T-helper 2 cell treated with Interferon-gamma antibody and Interleukin-4, amounts not matched to agents 5 μg/mL and 100 μg/mL, for 36 hours (primary cell): ENCODE data around the gene DAPK1.

Experiments used
- DNase-seq: peaks from one replicate; pipeline ENCODE4 v3.0.0; 2021; ENCODE audit warnings: low spot score
- H3K27ac Mint-ChIP-seq: one replicate; pipeline ENCODE4 v1.8.0; 2021; ENCODE audit warnings: mild to moderate bottlenecking, mixed read lengths
- H3K27me3 Mint-ChIP-seq: one replicate; pipeline ENCODE4 v1.8.0; 2021; ENCODE audit warnings: low read depth, mixed read lengths
- H3K36me3 Mint-ChIP-seq: one replicate; pipeline ENCODE4 v1.8.0; 2021; ENCODE audit warnings: low read depth, mixed read lengths
- H3K4me1 Mint-ChIP-seq: one replicate; pipeline ENCODE4 v1.8.0; 2021; ENCODE audit warnings: low read depth, mixed read lengths
- H3K4me3 Mint-ChIP-seq: one replicate; pipeline ENCODE4 v1.8.0; 2022; ENCODE audit warnings: mild to moderate bottlenecking, moderate library complexity, mixed read lengths
- H3K9me3 Mint-ChIP-seq: one replicate; pipeline ENCODE4 v1.8.0; 2021; ENCODE audit warnings: mixed read lengths

The DAPK1 gene

DNA sequence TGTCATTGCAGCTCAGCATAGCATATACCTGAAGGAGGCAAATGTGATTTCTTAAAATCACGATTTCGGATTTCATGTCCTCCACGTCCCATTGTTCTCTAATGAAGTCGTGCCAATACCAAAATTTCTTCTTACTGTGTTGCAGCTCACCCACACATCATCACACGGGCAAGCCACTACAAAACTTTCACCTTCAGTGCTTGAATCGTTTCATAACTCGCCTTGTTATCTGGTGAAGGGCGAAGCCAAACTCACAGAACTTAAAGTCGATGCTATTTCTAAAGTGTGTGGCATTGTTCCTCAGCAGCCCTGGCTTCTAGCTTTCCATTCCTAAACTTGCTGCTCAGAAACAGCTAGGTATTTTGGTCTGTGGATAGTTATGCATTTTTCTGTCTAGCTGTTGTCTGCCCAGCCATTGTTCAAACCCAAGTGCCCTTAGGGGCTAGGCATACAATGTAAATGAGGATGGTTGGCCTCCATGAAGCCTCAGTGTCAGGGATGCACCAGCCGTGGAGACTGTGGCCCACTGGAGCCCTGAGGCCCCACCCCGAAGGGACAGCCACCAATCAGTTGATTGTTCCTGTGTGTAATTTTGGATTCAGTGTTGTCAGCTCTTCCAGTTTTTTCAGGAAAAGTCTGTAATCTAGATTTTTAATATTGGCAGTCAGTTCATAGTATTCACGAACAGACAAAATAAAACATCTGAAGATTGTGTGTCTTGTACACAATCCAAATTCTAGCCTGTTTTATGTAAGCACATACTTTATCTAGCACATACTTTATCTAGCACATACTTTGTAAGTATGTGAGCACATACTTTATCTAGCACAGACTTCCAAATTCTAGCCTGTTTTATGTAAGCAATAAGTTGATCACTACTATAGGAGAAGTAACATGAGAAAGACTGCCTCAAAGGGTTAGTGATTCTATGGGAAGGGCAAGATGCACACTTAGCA, 112.8 kb downstream of the DAPK1 start:
- Mint-ChIP-seq H3K27me3 (peaks cover 4% of the 10 kb centered on the region), H3K4me3 (no peak overlapping the region), H3K9me3 (peaks cover 6% of the 10 kb centered on the region), H3K36me3 (no peaks in the 10 kb centered on the region), H3K27ac (no peak overlapping the region), H3K4me1 (peaks cover 8% of the 10 kb centered on the region)
- DNase-seq = no peak

DNA sequence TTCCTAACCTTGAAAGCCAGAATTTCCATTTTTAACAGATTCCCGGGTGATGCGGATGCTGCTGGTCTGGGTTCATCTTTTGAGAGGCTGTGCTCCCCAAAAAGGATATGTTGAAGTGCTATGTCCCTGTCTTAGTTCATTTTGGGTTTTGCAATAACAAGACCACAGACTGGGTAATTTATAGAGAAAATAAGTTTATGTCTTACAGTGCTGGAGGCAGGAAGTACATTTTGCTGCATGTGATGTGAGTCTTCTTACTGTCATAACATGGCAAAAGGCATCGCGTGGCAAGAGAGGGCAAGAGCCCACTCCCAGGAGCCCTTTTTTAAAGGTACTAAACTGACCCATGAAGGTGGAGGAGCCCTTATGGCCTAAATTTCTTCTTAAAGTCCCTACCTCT, 114.1 kb downstream of the DAPK1 start:
- no peak for DNase-seq
- Mint-ChIP-seq H3K4me3 (no peak overlapping the region), H3K9me3 (peaks cover 6% of the 10 kb centered on the region), H3K27me3 (peaks cover under 1% of the 10 kb centered on the region), H3K36me3 (no peaks in the 10 kb centered on the region), H3K27ac (no peak overlapping the region), H3K4me1 (peaks cover 7% of the 10 kb centered on the region)

DNA sequence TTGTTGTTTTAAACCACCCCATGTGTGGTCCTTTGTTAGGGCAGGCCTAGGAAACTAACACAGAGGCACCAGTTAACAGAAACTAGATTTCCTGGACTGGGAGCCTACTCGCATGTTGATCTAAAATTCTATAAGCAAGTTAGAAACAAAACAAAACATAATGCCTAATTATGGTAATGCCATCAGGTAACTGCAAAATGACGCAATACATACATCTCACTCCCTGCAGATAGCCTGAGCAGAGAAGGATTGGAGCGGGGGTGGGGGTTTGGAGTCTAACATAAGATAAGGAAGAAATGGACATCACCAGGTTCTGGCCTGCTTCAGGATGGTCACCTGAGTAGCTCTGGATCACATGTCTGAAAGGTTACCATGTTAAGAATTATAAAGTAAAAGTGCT, 114.9 kb downstream of the DAPK1 start:
- peaks cover 6% of the 10 kb centered on the region for H3K9me3 Mint-ChIP-seq
- H3K4me3 Mint-ChIP-seq = no peak overlapping the region
- no peak for DNase-seq
- peaks cover 7% of the 10 kb centered on the region for H3K4me1 Mint-ChIP-seq
- no peaks in the 10 kb centered on the region for H3K36me3 Mint-ChIP-seq
- H3K27me3 Mint-ChIP-seq = no peaks in the 10 kb centered on the region
- H3K27ac Mint-ChIP-seq = no peak overlapping the region

DNA sequence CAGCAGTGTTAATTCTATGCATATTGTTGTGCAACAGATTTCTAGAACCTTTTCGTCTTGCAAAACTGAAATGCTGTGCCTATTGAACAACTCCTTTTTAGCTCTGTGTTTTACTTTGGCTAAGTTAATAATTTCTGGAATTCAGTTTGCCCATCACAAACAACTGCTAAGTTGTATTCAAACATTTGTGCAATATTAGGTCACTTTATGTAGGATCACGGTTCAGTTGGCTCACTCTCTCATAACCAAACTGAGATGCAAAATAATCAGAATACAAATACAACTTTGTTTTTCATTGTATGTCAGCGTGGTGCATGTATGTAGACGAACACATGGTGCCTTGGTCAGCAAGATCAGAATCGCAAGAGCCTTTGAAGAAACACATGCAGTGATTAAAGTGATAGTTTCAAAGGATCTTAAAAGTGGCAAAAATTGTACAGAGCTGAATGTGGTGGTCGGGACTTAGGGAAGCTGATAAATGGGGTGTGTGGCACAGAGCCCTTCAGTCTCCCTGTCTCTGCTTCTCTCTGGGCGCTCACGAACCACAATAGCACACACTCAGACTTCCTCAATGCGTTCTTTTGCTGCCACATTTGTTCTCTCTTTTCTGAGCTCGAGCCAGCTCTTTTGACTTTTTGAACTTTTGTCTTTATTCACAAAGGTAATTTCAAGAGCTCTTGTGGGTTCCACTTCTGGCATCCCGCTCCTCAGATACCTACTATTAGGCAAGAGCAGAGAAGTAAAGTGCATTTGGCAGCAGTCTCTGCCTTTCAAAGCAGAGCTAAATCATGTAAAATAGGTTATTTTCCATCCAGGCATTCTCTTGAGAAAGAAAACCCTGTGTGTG, 115.8 kb downstream of the DAPK1 start:
- no peaks in the 10 kb centered on the region for H3K9me3 Mint-ChIP-seq
- H3K27ac Mint-ChIP-seq = no peak overlapping the region
- no peaks in the 10 kb centered on the region for H3K27me3 Mint-ChIP-seq
- no peaks in the 10 kb centered on the region for H3K36me3 Mint-ChIP-seq
- DNase-seq = no peak
- H3K4me1 Mint-ChIP-seq = peaks cover 7% of the 10 kb centered on the region
- H3K4me3 Mint-ChIP-seq = no peak overlapping the region

DNA sequence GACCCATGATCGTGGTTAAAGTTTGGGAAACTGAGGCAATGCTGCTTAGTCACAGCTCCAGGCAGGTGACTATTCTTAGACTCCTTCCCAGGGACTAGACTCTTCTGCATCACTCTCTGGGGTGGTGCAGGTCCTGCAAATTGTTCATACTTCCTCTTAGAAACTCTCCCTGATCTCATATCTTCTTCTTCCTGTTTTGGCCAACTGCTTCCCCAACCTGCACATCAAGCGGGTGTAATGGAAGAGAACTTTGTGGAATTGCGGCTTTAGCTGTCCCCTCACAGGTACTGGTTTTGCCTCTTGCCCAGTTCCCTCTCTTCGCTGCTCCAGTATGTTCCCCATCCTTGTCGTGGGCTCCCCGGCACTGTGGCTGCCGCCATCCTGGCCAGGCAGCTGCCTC, 116.7 kb downstream of the DAPK1 start:
- Mint-ChIP-seq H3K9me3 (no peaks in the 10 kb centered on the region), H3K27ac (no peak overlapping the region), H3K36me3 (no peaks in the 10 kb centered on the region), H3K4me1 (peaks cover 7% of the 10 kb centered on the region), H3K27me3 (no peaks in the 10 kb centered on the region), H3K4me3 (no peak overlapping the region)
- no peak for DNase-seq

DNA sequence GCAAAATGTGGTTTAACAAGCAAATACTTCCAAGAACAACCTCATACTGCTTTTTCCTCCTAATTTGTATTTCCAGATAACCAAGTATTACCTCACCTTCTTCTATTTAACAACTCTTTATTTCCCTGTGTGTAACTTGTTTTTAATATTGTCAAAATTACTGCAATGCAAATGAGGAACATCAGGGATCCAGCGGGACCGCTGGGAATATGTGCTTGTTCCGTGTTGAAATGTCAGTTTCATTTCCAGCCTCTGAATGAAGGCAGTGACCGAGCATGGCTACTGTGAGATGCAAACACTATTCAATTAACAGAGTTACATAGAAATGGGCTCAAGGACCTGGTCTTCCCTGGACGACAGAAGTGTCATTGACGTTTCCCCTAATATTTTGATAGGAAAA, 117.5 kb downstream of the DAPK1 start:
- DNase-seq = no peak
- Mint-ChIP-seq H3K27me3 (no peaks in the 10 kb centered on the region), H3K4me3 (no peak overlapping the region), H3K4me1 (peaks cover 7% of the 10 kb centered on the region), H3K9me3 (no peaks in the 10 kb centered on the region), H3K36me3 (no peaks in the 10 kb centered on the region), H3K27ac (no peak overlapping the region)

DNA sequence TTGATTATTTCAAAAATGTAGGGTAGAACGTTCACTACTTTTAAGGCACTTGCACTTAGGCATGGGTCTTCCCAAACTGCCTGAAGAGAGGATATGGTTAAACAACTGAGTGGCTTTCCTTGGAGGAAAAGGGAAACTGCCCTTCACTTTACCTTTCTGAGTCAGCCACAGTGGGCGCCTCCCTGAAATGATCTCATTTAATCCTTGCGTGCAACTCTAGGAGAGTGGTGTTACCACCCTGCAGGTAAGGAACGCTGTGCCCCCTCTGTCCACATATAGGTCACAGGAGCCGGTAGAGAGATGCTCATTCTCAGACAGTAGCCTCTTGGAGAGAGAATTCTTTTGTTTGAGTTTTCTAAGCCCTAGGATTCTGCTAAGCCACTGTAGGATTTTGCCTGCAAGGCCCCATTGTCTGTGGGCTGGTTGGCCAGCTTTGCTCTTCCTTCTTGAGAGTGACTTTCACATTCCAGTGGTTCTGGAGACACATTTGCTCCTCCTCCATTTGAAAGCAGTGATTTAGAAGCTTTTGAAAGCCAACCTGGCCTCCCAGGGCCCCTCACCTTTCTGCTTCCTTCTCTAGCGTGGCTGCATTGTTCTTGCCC, 118.0 kb downstream of the DAPK1 start:
- Mint-ChIP-seq H3K4me3 (no peak overlapping the region), H3K36me3 (no peaks in the 10 kb centered on the region), H3K27me3 (no peaks in the 10 kb centered on the region), H3K9me3 (no peaks in the 10 kb centered on the region), H3K27ac (no peak overlapping the region), H3K4me1 (peaks cover 7% of the 10 kb centered on the region)
- no peak for DNase-seq

DNA sequence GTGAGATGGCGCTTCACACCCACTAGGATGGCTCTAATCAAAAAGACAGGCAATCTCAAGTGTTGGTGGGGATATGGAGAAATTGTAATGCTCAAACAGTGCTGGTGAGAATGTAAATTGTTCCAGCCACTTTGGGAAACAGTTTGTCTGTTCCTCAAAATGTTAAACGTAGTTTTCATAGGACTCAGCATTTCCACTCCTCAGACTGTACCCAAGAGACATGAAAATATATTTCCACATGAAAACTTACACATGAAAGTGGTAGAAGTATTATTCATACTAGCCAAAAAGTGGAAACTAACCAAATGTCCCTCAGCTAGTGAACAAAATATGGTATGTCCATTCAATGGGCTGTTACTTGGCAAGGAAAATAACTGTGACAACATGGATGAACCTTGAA, 120.6 kb downstream of the DAPK1 start:
- H3K27ac Mint-ChIP-seq = no peak overlapping the region
- H3K4me3 Mint-ChIP-seq = no peak overlapping the region
- H3K9me3 Mint-ChIP-seq = no peaks in the 10 kb centered on the region
- H3K36me3 Mint-ChIP-seq = no peaks in the 10 kb centered on the region
- no peaks in the 10 kb centered on the region for H3K27me3 Mint-ChIP-seq
- peaks cover 7% of the 10 kb centered on the region for H3K4me1 Mint-ChIP-seq
- DNase-seq = no peak

DNA sequence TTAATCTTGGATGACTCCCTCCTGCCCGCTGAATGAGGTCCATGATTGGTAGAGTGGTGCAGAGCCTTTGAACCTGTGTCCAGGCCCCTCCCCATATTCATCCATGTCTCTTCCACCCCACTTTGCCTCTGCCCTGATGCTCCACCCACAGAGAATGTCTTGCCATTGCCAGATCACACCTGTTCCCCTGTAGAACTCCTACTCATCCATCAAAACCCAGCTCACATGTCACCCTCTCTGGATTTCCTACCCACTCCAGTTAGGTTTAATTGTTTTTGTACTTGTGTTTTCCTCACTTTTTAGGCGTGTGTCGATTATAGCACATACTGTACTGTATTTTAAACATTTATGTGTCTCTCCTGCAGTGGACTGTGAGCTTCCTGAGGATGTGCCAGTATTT, 121.3 kb downstream of the DAPK1 start:
- Mint-ChIP-seq H3K9me3 (no peaks in the 10 kb centered on the region), H3K27me3 (no peaks in the 10 kb centered on the region), H3K4me1 (peaks cover 7% of the 10 kb centered on the region), H3K27ac (no peak overlapping the region), H3K4me3 (no peak overlapping the region), H3K36me3 (no peaks in the 10 kb centered on the region)
- no peak for DNase-seq

DNA sequence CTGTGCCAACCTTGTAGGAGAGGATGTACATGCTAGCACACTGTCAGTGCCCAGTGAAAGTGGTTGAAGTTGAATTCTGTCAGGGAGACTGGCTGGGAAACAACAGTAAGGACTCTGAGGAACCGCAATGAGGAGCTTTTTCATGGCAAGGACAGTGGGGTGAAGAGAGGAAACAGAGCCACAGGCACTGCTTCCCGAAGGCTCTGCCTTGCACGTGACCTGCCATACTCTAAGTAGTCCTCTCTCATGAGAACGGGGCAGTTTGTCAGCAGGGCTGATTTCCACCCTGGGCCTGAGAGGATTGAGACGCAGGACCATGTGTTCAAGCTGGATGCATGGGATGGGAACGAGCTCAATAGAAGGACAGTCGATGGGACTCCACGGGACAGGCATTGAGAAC, 121.7 kb downstream of the DAPK1 start:
- Mint-ChIP-seq H3K36me3 (no peaks in the 10 kb centered on the region), H3K4me1 (peaks cover 3% of the 10 kb centered on the region), H3K27ac (no peak overlapping the region), H3K4me3 (no peak overlapping the region), H3K27me3 (no peaks in the 10 kb centered on the region), H3K9me3 (no peaks in the 10 kb centered on the region)
- no peak for DNase-seq

DNA sequence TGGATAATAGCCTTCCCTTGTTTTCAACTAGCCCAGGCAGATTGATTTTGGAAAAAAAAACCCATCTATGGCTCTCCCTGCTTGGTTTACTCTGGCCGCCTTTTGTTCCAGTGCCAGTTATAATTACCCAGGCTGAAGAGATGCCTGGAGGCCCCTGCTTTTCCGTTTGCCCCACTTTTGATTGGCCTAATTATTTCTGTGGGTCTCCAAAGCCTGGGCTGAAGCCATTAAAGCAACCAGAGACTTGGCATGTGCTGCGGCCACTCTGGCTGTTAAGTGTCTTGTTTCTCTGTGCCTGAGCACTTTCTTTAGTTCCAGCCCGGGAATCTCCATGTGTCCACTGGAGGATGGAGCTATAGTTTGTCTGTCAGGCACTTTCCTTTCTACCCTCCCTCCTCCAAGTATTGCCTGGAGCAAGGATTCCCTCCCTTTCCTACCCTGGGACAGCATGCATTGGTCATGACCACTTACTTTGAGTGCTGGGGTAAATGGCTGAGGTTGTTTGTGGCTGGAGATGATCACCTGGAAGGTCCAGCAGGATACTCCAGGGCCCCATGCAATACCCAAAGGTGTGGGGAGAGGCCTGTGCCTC, 123.2 kb downstream of the DAPK1 start:
- Mint-ChIP-seq H3K4me3 (no peak overlapping the region), H3K27me3 (no peaks in the 10 kb centered on the region), H3K9me3 (no peaks in the 10 kb centered on the region), H3K4me1 (no peaks in the 10 kb centered on the region), H3K36me3 (no peaks in the 10 kb centered on the region), H3K27ac (no peak overlapping the region)
- DNase-seq = no peak

DNA sequence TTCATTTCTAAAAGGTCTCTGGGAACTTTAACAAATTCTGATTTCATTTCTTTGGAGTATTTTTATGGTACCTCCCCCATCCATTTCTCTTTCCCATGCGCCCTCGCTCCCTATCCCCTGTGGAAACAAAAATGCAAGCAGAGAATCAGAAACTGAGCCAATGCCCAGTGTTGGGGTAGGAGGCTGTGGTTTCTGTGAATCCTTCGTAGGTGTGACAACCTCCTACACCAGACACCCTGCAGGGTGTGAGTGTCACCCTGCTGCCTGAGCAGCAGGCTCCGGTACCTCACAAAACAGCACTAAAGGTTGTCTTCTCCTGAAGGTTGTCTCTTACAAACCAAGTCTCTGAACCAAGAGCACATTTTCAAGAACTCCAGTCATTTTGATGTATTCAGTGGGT, 124.4 kb downstream of the DAPK1 start:
- Mint-ChIP-seq H3K9me3 (no peaks in the 10 kb centered on the region), H3K36me3 (no peaks in the 10 kb centered on the region), H3K27me3 (no peaks in the 10 kb centered on the region), H3K4me1 (no peaks in the 10 kb centered on the region), H3K27ac (no peak overlapping the region), H3K4me3 (no peak overlapping the region)
- DNase-seq = no peak

DNA sequence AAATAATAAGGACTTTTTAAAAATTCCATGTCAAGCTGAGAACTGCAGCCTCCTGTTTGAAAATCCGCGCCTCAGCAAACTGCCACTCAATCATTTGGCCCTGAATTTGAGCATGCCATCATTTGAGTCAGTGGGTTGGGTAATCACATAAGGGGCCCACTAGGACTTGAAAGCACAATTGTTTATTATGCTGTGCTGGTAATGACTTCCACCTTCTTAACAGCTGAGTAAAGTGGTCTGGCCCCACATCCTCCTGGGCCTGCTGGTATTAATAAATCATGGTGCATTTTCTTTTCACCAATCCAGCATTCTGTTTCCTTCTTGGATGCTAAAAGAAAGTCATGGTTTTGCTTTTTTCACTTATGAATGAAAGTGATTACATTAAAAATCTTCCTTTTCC, 125.3 kb downstream of the DAPK1 start:
- Mint-ChIP-seq H3K27ac (no peak overlapping the region), H3K4me1 (no peaks in the 10 kb centered on the region), H3K27me3 (no peaks in the 10 kb centered on the region), H3K4me3 (no peak overlapping the region), H3K9me3 (no peaks in the 10 kb centered on the region), H3K36me3 (no peaks in the 10 kb centered on the region)
- DNase-seq = no peak

DNA sequence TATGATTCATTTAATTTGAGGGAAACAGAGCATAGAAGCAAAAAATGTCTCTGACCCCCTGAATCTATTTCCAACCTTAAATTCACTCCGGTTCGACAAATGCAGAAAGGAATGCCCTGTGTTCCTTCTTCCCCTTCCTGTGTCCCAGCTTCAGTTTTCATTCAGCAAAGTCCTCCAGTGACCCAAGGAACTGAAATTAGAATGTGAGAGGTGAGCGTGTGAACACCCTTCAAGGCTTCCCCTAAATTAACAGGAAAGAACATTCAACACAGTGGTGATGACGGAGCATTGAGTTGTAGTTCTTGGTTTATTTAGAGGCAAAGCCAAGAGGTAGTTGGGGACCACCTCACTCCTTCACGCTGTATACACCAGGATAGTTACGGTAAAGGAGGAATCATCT, 130.7 kb downstream of the DAPK1 start:
- DNase-seq = no peak
- Mint-ChIP-seq H3K27ac (no peak overlapping the region), H3K36me3 (no peaks in the 10 kb centered on the region), H3K27me3 (no peaks in the 10 kb centered on the region), H3K4me3 (no peak overlapping the region), H3K4me1 (no peaks in the 10 kb centered on the region), H3K9me3 (no peaks in the 10 kb centered on the region)
